Measurements from ENCODE around the gene NEDD8. TPM values are rescaled to one million over a fixed set of nuclear protein-coding genes. Genes with fewer than 3 reads are reported as not detected.

Gene NEDD8
- total and polyA plus RNA-seq, 2 of the 4 experiments (the other 2 are of a cell fraction): 167 to 375 TPM

GRCh38 chr14:24255438-24255837 is 23.3 kb upstream of the NEDD8 start:
- H2AK5ac ChIP-seq (ENCODE audit: low read depth, low read length): no peak overlapping the region
- H4K5ac ChIP-seq (ENCODE audit: low read depth, low read length): no peak overlapping the region
- H3K9ac ChIP-seq (ENCODE audit: low read depth, low read length): no peak overlapping the region
- TF ChIP-seq BHLHE40 (IDR thresholded peaks at IDR 0.05; ENCODE audit: low read depth, low read length) (no peak), RCOR1 (IDR thresholded peaks at IDR 0.05; ENCODE audit: insufficient replicate concordance, low read length) (no peak), MAFK (IDR thresholded peaks at IDR 0.05; ENCODE audit: low read depth, low read length) (no peak), CEBPB (IDR thresholded peaks at IDR 0.05; ENCODE audit: low read depth, low read length) (no peak), CHD1 (IDR thresholded peaks at IDR 0.05; ENCODE audit: low read depth, low read length) (no peak), MXI1 (IDR thresholded peaks at IDR 0.05; ENCODE audit: borderline replicate concordance, low read depth, low read length) (no peak), RFX5 (IDR thresholded peaks at IDR 0.05; ENCODE audit: low read depth, low read length) (no peak), SMC3 (IDR thresholded peaks at IDR 0.05; ENCODE audit: low read depth, low read length) (no peak), POLR2A (IDR thresholded peaks at IDR 0.05; ENCODE audit: low read depth, low read length) (no peak)
- TF ChIP-seq, protein P1, sequence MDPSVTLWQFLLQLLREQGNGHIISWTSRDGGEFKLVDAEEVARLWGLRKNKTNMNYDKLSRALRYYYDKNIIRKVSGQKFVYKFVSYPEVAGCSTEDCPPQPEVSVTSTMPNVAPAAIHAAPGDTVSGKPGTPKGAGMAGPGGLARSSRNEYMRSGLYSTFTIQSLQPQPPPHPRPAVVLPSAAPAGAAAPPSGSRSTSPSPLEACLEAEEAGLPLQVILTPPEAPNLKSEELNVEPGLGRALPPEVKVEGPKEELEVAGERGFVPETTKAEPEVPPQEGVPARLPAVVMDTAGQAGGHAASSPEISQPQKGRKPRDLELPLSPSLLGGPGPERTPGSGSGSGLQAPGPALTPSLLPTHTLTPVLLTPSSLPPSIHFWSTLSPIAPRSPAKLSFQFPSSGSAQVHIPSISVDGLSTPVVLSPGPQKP (IDR thresholded peaks at IDR 0.05; ENCODE audit: borderline replicate concordance, low read depth, low read length): no peak
- no peak overlapping the region for H3K4me2 ChIP-seq (ENCODE audit: low read depth, low read length)
- H4K8ac ChIP-seq (ENCODE audit: low read depth in 2 of 2, low read length in 2 of 2): no peak overlapping the region
- H3K9me1 ChIP-seq (ENCODE audit: insufficient read depth, low read length): peaks cover 38% of the 10 kb centered on the region
- no peak overlapping the region for H4K91ac ChIP-seq (ENCODE audit: insufficient read depth, low read depth, low read length)
- no peaks in the 10 kb centered on the region for H3K9me3 ChIP-seq (ENCODE audit: control insufficient read depth, insufficient read depth, low read length)
- H3K27ac ChIP-seq (ENCODE audit: insufficient read depth, low read length): no peak overlapping the region
- no peak for DNase-seq
- H3K4ac ChIP-seq (ENCODE audit: low read depth, low read length): no peak overlapping the region
- no peak overlapping the region for H2AK9ac ChIP-seq (replicated peaks; ENCODE audit: low read depth, low read length, poor library complexity)
- intact Hi-C loops (cut with micrococcal nuclease) (no loop called here), dilution Hi-C loops (cut with HindIII; ENCODE audit: low sequenced_read_pairs, unreplicated experiment) (no loop called here), in situ Hi-C loops (cut with MboI; ENCODE audit: low sequenced_read_pairs) (no loop called here)
- H3K23ac ChIP-seq (ENCODE audit: low read depth, low read length): no peak overlapping the region
- H2BK20ac ChIP-seq (ENCODE audit: low read depth, low read length): no peak overlapping the region
- peaks cover 2% of the 10 kb centered on the region; the same call in 1 of the 2 replicates for H3K36me3 ChIP-seq (ENCODE audit: control insufficient read depth, insufficient read depth, low read length)
- H3K4me3 ChIP-seq (ENCODE audit: insufficient read depth, low read depth, low read length): no peak overlapping the region
- H2BK15ac ChIP-seq (ENCODE audit: low read depth, low read length): no peak overlapping the region
- H3K79me1 ChIP-seq (ENCODE audit: low read depth in 1 of 2, low read length in 2 of 2): peaks cover 0 to 2% of the 10 kb centered on the region in 2 experiments; a peak in 1 of 4 replicates
- no peaks in the 10 kb centered on the region for H4K20me1 ChIP-seq (ENCODE audit: insufficient read depth, low read length)
- POLR2A ChIA-PET (ENCODE audit: unreplicated experiment): no interaction called here
- no peak overlapping the region for H2AFZ ChIP-seq (replicated peaks; ENCODE audit: low read length, poor library complexity)
- WGBS, 2 experiments (ENCODE audit: extremely low coverage in 2 of 2, insufficient read length in 1 of 2): 80% methylated on average over 3 of the region's 8 CpGs; no CpG with 5 or more reads in 1 of the 2 experiments
- no peak for ATAC-seq (ENCODE audit: low read depth)
- CTCF ChIA-PET: no interaction called here
- H3K27me3 ChIP-seq (ENCODE audit: control insufficient read depth, insufficient read depth, low read length): no peaks in the 10 kb centered on the region
- no peak overlapping the region for H3K18ac ChIP-seq (ENCODE audit: low read depth, low read length)
- no TSS peak for BruUV-seq (replicated peaks)
- no peak overlapping the region for H3K14ac ChIP-seq (replicated peaks; ENCODE audit: low read depth, low read length)
- peaks cover 22% of the 10 kb centered on the region for H3K4me1 ChIP-seq (ENCODE audit: control insufficient read depth, insufficient read depth, low read length)
- H2BK120ac ChIP-seq (ENCODE audit: low read depth, low read length): no peak overlapping the region
- no peak overlapping the region for H2BK5ac ChIP-seq (ENCODE audit: low read depth, low read length, poor library complexity, severe bottlenecking)
- no peak overlapping the region for H3K56ac ChIP-seq (ENCODE audit: extremely low read depth, insufficient read depth, low read length)

All from IMR-90 (cell line).